GM12878 (cell line): ENCODE results near the gene GOLGA6L2. TPM values are rescaled to one million over a fixed set of nuclear protein-coding genes. Genes with fewer than 3 reads are reported as not detected.

Experiments
- MYC ChIP-seq: IDR thresholded peaks from 2 replicates; pipeline ENCODE4 v1.6.1; 2011; ENCODE audit warnings: mild to moderate bottlenecking, low read length, moderate library complexity, inconsistent platforms; ENCODE audit not compliant: insufficient read depth, insufficient replicate concordance, insufficient read length, severe bottlenecking
- NFIC ChIP-seq: IDR thresholded peaks from 2 replicates; pipeline ENCODE4 v1.6.1; 2012; ENCODE audit warnings: low read depth, mild to moderate bottlenecking, inconsistent platforms, low read length, moderate library complexity
- TCF12 ChIP-seq: IDR thresholded peaks from 2 replicates; pipeline ENCODE4 v1.6.1; 2011; ENCODE audit warnings: low read depth, mild to moderate bottlenecking, low read length
- polyA plus RNA-seq, 11 experiments: library from polyadenylated mRNA; depleted of rRNA in 4 of 11; unstranded in 6 of 11; stranded (reverse) in 5 of 11; fragments of >200 nt; fragmentation: Nextera tagmentation in 4 of 11; fragmentation: Illumina TruSeq in 1 of 11; extraction: Ambion mirVana in 4 of 11; extraction: Trizol in 1 of 11; gene quantifications; 1 replicate in 1 of 11; 2 replicates in 10 of 11; pipeline versions ENCODE4 v1.2.1 to v1.2.3, GENCODE V29; 2011 to 2016; ENCODE audit warnings: inconsistent platforms in 2 of 11, missing spikeins in 2 of 11, low read depth in 1 of 11
- total RNA-seq, 4 experiments: library from RNA; depleted of rRNA in 3 of 4; stranded (reverse); fragments of >200 nt in 3 of 4; fragmentation: Illumina TruSeq in 1 of 4; extraction: Trizol in 1 of 4; gene quantifications; 2 replicates each; pipeline versions ENCODE4 v1.2.1 to v1.2.3, GENCODE V29; 2013 to 2021

Gene GOLGA6L2
- total and polyA plus RNA-seq, 10 of the 15 experiments (the other 5 are each of a cell fraction or from before 2014, with no cell fraction given) = not detected

DNA sequence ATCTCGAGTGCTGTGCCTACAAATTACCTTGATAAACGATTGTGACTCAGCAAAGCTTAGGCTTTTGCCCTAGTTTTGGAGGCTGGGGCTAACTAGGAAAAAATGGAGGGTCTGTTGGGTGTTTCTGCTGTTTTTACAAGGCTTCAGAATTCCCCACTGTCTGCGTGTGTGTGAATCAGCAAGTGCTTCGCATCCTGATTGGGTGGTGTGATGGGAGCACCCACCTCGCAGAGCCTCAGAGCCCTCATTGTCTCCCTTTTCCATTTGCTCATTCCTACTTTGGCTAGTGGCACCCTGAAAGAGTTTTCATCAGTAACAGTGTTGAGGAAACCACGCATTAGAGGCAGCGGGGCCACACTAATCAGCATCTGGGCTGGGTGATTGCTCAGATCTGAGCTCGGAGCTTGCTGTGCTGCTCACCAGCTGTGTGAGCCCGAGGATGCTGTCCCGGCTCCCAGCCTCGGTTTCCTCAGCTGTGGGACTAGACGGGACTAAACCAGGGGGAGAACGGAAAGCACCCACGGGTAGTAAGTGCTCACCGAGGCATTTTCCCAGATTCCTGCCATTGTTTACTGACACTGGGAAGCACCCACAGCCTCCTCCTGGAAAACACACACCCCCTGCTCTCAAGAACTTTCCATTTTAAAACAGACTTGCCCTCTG is 51.9 kb downstream of the GOLGA6L2 start (continued):
- TF ChIP-seq MYC = no peak
- TF ChIP-seq NFIC = no peak
- no peak for TF ChIP-seq TCF12
- TF ChIP-seq, all 136 proteins: peak for 0

Other genes with a start within 250 kb of the GOLGA6L2 start
- gene GOLGA6L26, start 113.0 kb downstream of the GOLGA6L2 start, total RNA-seq (2014; rRNA removed) = not detected in 2 replicates
- not detected in 2 replicates for gene GOLGA6L26, start 113.0 kb downstream of the GOLGA6L2 start, total RNA-seq (2014; rRNA removed; fragmentation: Illumina TruSeq; extraction: Trizol)
- gene GOLGA6L26, start 113.0 kb downstream of the GOLGA6L2 start, total RNA-seq (2021) = not detected in 2 replicates
- not detected in 2 replicates for gene GOLGA6L26, start 113.0 kb downstream of the GOLGA6L2 start, polyA plus RNA-seq (2011; rRNA removed)
- gene GOLGA6L26, start 113.0 kb downstream of the GOLGA6L2 start, polyA plus RNA-seq (2014; fragmentation: Illumina TruSeq; extraction: Trizol) = not detected in 2 replicates
- not detected for gene GOLGA6L26, start 113.0 kb downstream of the GOLGA6L2 start, polyA plus RNA-seq (2014; fragmentation: Nextera tagmentation; extraction: Ambion mirVana)
- not detected in 2 replicates for gene GOLGA6L26, start 113.0 kb downstream of the GOLGA6L2 start, polyA plus RNA-seq (2014; rRNA removed)
- not detected for gene GOLGA6L26, start 113.0 kb downstream of the GOLGA6L2 start, polyA plus RNA-seq (2016; fragmentation: Nextera tagmentation; extraction: Ambion mirVana)
- gene GOLGA8S, start 92.5 kb downstream of the GOLGA6L2 start, total RNA-seq (2014; rRNA removed) = not detected in 2 replicates
- not detected in 2 replicates for gene GOLGA8S, start 92.5 kb downstream of the GOLGA6L2 start, total RNA-seq (2014; rRNA removed; fragmentation: Illumina TruSeq; extraction: Trizol)
- gene GOLGA8S, start 92.5 kb downstream of the GOLGA6L2 start, total RNA-seq (2021) = not detected in 2 replicates
- 0.04 and 0.14 TPM in 2 replicates for gene GOLGA8S, start 92.5 kb downstream of the GOLGA6L2 start, polyA plus RNA-seq (2011; rRNA removed)
- gene GOLGA8S, start 92.5 kb downstream of the GOLGA6L2 start, polyA plus RNA-seq (2014; fragmentation: Illumina TruSeq; extraction: Trizol) = 0.01 TPM in 1 of 2 replicates, not detected in the other
- gene GOLGA8S, start 92.5 kb downstream of the GOLGA6L2 start, polyA plus RNA-seq (2014; fragmentation: Nextera tagmentation; extraction: Ambion mirVana) = not detected
- 0.03 TPM in 1 of 2 replicates, not detected in the other for gene GOLGA8S, start 92.5 kb downstream of the GOLGA6L2 start, polyA plus RNA-seq (2014; rRNA removed)
- gene GOLGA8S, start 92.5 kb downstream of the GOLGA6L2 start, polyA plus RNA-seq (2016; fragmentation: Nextera tagmentation; extraction: Ambion mirVana) = not detected
- gene MKRN3, start 118.4 kb upstream of the GOLGA6L2 start, total RNA-seq (2014; rRNA removed) = not detected in 2 replicates
- gene MKRN3, start 118.4 kb upstream of the GOLGA6L2 start, total RNA-seq (2014; rRNA removed; fragmentation: Illumina TruSeq; extraction: Trizol) = not detected in 2 replicates
- not detected in 2 replicates for gene MKRN3, start 118.4 kb upstream of the GOLGA6L2 start, total RNA-seq (2021)
- gene MKRN3, start 118.4 kb upstream of the GOLGA6L2 start, polyA plus RNA-seq (2011; rRNA removed) = 0.86 and 1.1 TPM in 2 replicates
- gene MKRN3, start 118.4 kb upstream of the GOLGA6L2 start, polyA plus RNA-seq (2014; fragmentation: Illumina TruSeq; extraction: Trizol) = not detected in 2 replicates
- not detected for gene MKRN3, start 118.4 kb upstream of the GOLGA6L2 start, polyA plus RNA-seq (2014; fragmentation: Nextera tagmentation; extraction: Ambion mirVana)
- not detected in 2 replicates for gene MKRN3, start 118.4 kb upstream of the GOLGA6L2 start, polyA plus RNA-seq (2014; rRNA removed)
- gene MKRN3, start 118.4 kb upstream of the GOLGA6L2 start, polyA plus RNA-seq (2016; fragmentation: Nextera tagmentation; extraction: Ambion mirVana) = under 1 TPM in 1 of 2 experiments, not detected in 1; 0.30 TPM
- gene MAGEL2, start 200.6 kb upstream of the GOLGA6L2 start, total RNA-seq (2014; rRNA removed) = not detected in 2 replicates
- not detected in 2 replicates for gene MAGEL2, start 200.6 kb upstream of the GOLGA6L2 start, total RNA-seq (2014; rRNA removed; fragmentation: Illumina TruSeq; extraction: Trizol)
- gene MAGEL2, start 200.6 kb upstream of the GOLGA6L2 start, total RNA-seq (2021) = not detected in 2 replicates
- not detected in 2 replicates for gene MAGEL2, start 200.6 kb upstream of the GOLGA6L2 start, polyA plus RNA-seq (2011; rRNA removed)
- gene MAGEL2, start 200.6 kb upstream of the GOLGA6L2 start, polyA plus RNA-seq (2014; fragmentation: Illumina TruSeq; extraction: Trizol) = not detected in 2 replicates
- not detected for gene MAGEL2, start 200.6 kb upstream of the GOLGA6L2 start, polyA plus RNA-seq (2014; fragmentation: Nextera tagmentation; extraction: Ambion mirVana)
- gene MAGEL2, start 200.6 kb upstream of the GOLGA6L2 start, polyA plus RNA-seq (2014; rRNA removed) = not detected in 2 replicates
- gene MAGEL2, start 200.6 kb upstream of the GOLGA6L2 start, polyA plus RNA-seq (2016; fragmentation: Nextera tagmentation; extraction: Ambion mirVana) = not detected
- not detected in 2 replicates for gene NDN, start 240.1 kb upstream of the GOLGA6L2 start, total RNA-seq (2014; rRNA removed)
- gene NDN, start 240.1 kb upstream of the GOLGA6L2 start, total RNA-seq (2014; rRNA removed; fragmentation: Illumina TruSeq; extraction: Trizol) = not detected in 2 replicates
- gene NDN, start 240.1 kb upstream of the GOLGA6L2 start, total RNA-seq (2021) = 0.13 TPM in 1 of 2 replicates, not detected in the other
- not detected in 2 replicates for gene NDN, start 240.1 kb upstream of the GOLGA6L2 start, polyA plus RNA-seq (2011; rRNA removed)
- gene NDN, start 240.1 kb upstream of the GOLGA6L2 start, polyA plus RNA-seq (2014; fragmentation: Illumina TruSeq; extraction: Trizol) = not detected in 2 replicates
- not detected for gene NDN, start 240.1 kb upstream of the GOLGA6L2 start, polyA plus RNA-seq (2014; fragmentation: Nextera tagmentation; extraction: Ambion mirVana)
- gene NDN, start 240.1 kb upstream of the GOLGA6L2 start, polyA plus RNA-seq (2014; rRNA removed) = not detected in 2 replicates
- under 1 TPM in 1 of 2 experiments, not detected in 1; 0.10 TPM for gene NDN, start 240.1 kb upstream of the GOLGA6L2 start, polyA plus RNA-seq (2016; fragmentation: Nextera tagmentation; extraction: Ambion mirVana)